Esophagus squamous epithelium (tissue), 5 donors: ENCODE measurements around the gene GAK. TPM values are rescaled to one million over a fixed set of nuclear protein-coding genes. Genes with fewer than 3 reads are reported as not detected.

ENCODE experiments used
- DNase-seq: peaks from one replicate; lab custom pipeline; 2025; lab: John Stamatoyannopoulos, UW
- H3K27ac ChIP-seq, 4 donors: fragments of 200-600 bp; sonication (generic); one replicate each; pipeline ENCODE4 v1.5.1; 2016 to 2019; ENCODE audit warnings: mild to moderate bottlenecking in 1 of 4
- H3K27me3 ChIP-seq, 4 donors: fragments of 200-600 bp; sonication (generic); 1 replicate in 3 of 4; 2 replicates in 1 of 4; pipeline versions ENCODE4 v1.5.1 to v1.6.0; 2017 to 2021; ENCODE audit warnings: antibody characterized with exemption in 1 of 4
- H3K36me3 ChIP-seq, 3 donors: fragments of 200-600 bp; sonication (generic); one replicate each; pipeline ENCODE4 v1.5.1; 2016 to 2019
- H3K4me1 ChIP-seq, 3 donors: fragments of 200-600 bp; sonication (generic); one replicate each; pipeline ENCODE4 v1.5.1; 2017 to 2019
- H3K4me3 ChIP-seq, 4 donors: fragments of 200-600 bp; sonication (generic); 1 replicate in 3 of 4; 2 replicates in 1 of 4; pipeline ENCODE4 v1.5.1; 2016 to 2019; ENCODE audit warnings: mild to moderate bottlenecking in 2 of 4, moderate library complexity in 1 of 4
- H3K9me3 ChIP-seq, 3 donors: fragments of 200-600 bp; sonication (generic); one replicate each; pipeline ENCODE4 v1.5.1; 2016 to 2019
- CTCF ChIP-seq, 6 experiments: fragments of 450-650 bp in 4 of 6; fragments of 200-600 bp in 2 of 6; sonication (generic) in 2 of 6; IDR thresholded peaks; one replicate each; pipeline ENCODE4 v1.5.1; 2016 to 2019; ENCODE audit warnings: antibody characterized with exemption in 6 of 6, mild to moderate bottlenecking in 4 of 6, moderate library complexity in 4 of 6
- POLR2A ChIP-seq, 4 donors: fragments of 450-650 bp; IDR thresholded peaks; one replicate each; pipeline ENCODE4 v1.6.1; 2017; ENCODE audit warnings: antibody characterized with exemption in 4 of 4, mild to moderate bottlenecking in 4 of 4, moderate library complexity in 3 of 4
- WGBS, 2 donors: methylation state at CpG; one replicate each; pipeline ENCODE4 v1.1.5; 2018; 5-methylcytosine and 5-hydroxymethylcytosine counted together
- intact Hi-C: fragments of 100-400 bp; cut with DNase I; formaldehyde crosslinking; loops from one replicate; pipeline ENCODE4 v1.15.0; 2022
- total RNA-seq, 4 donors: library from RNA; depleted of rRNA; stranded (reverse); fragments of >200 nt; gene quantifications; one replicate each; pipeline ENCODE4 v1.1.0, GENCODE V29; 2016
- donor health status: DM: yes; HTN: yes; CAD: no.

The GAK gene
- total RNA-seq, 4 donors from 2014 or later = 70.6 to 97.8 (median 80.7) TPM

- peaks cover 0 to 31% (median 13%) of the 10 kb centered on the region in 3 donors for H3K36me3 ChIP-seq
- no peak overlapping the region for H3K27ac ChIP-seq
- H3K27me3 ChIP-seq = no peaks in the 10 kb centered on the region
- 14 to 45% methylated on average over 1 to 4 of the region's 9 CpGs for WGBS, 2 donors
- no peak overlapping the region for H3K4me3 ChIP-seq
- no peaks in the 10 kb centered on the region for H3K4me1 ChIP-seq
- intact Hi-C loops = no loop called here
- no peaks in the 10 kb centered on the region for H3K9me3 ChIP-seq
- TF ChIP-seq POLR2A (IDR thresholded peaks at IDR 0.05) = no peak
- TF ChIP-seq CTCF (IDR thresholded peaks at IDR 0.05) = no peak
- no peak for DNase-seq
These were observed 86.8 kb downstream of the GAK start for GRCh38 chr4:845233-845835.

- peaks cover 0 to 26% (median 10%) of the 10 kb centered on the region in 3 donors for H3K36me3 ChIP-seq
- TF ChIP-seq CTCF (IDR thresholded peaks at IDR 0.05) (no peak), POLR2A (IDR thresholded peaks at IDR 0.05) (no peak)
- DNase-seq = no peak
- no peak overlapping the region for H3K27ac ChIP-seq
- no peaks in the 10 kb centered on the region for H3K9me3 ChIP-seq
- H3K4me3 ChIP-seq = no peak overlapping the region
- WGBS, 2 donors = 93 to 95% methylated on average over 3 of the region's 10 CpGs
- intact Hi-C loops = no loop called here
- H3K27me3 ChIP-seq = no peaks in the 10 kb centered on the region
- H3K4me1 ChIP-seq = no peaks in the 10 kb centered on the region
These were observed 87.3 kb downstream of the GAK start for GRCh38 chr4:844752-845232.

- peaks cover 0 to 21% (median 15%) of the 10 kb centered on the region in 3 donors for H3K9me3 ChIP-seq
- H3K36me3 ChIP-seq = no peaks in the 10 kb centered on the region
- H3K4me1 ChIP-seq = no peaks in the 10 kb centered on the region
- H3K27ac ChIP-seq = no peak overlapping the region
- H3K27me3 ChIP-seq = no peaks in the 10 kb centered on the region
- no peak for TF ChIP-seq CTCF (IDR thresholded peaks at IDR 0.05)
- TF ChIP-seq POLR2A (IDR thresholded peaks at IDR 0.05) = no peak
- 69 to 80% methylated on average over 4 of the region's 4 CpGs for WGBS, 2 donors
- DNase-seq = no peak
- H3K4me3 ChIP-seq = no peak overlapping the region
- intact Hi-C loops = no loop called here
These were observed 92.3 kb downstream of the GAK start for GRCh38 chr4:839675-840443.

- H3K4me3 ChIP-seq = no peak overlapping the region
- no peaks in the 10 kb centered on the region for H3K36me3 ChIP-seq
- WGBS, 2 donors = 100% methylated on average over 1 of the region's 1 CpG
- peaks cover 0 to 2% (median 0%) of the 10 kb centered on the region in 4 donors for H3K27me3 ChIP-seq
- peaks cover 0 to 21% (median 15%) of the 10 kb centered on the region in 3 donors for H3K9me3 ChIP-seq
- no peaks in the 10 kb centered on the region for H3K4me1 ChIP-seq
- intact Hi-C loops = no loop called here
- H3K27ac ChIP-seq = no peak overlapping the region
- no peak for TF ChIP-seq POLR2A (IDR thresholded peaks at IDR 0.05)
- TF ChIP-seq CTCF (IDR thresholded peaks at IDR 0.05) = no peak
- DNase-seq = no peak
These were observed 94.3 kb downstream of the GAK start for GRCh38 chr4:837772-838171.

- Histone ChIP-seq H3K36me3 (no peaks in the 10 kb centered on the region), H3K4me1 (no peaks in the 10 kb centered on the region), H3K9me3 (peaks cover 0 to 26% (median 16%) of the 10 kb centered on the region in 3 donors), H3K27me3 (peaks cover 0 to 10% (median 0%) of the 10 kb centered on the region in 4 donors), H3K4me3 (no peak overlapping the region), H3K27ac (no peak overlapping the region)
- no peak for DNase-seq
- intact Hi-C loops = no loop called here
- 87% methylated on average over 4 to 14 of the region's 22 CpGs for WGBS, 2 donors
- TF ChIP-seq POLR2A (IDR thresholded peaks at IDR 0.05) (no peak), CTCF (IDR thresholded peaks at IDR 0.05) (no peak)
These were observed 95.3 kb downstream of the GAK start for GRCh38 chr4:836750-837301.
